ENCODE measurements around the gene TPK1. TPM values are rescaled to one million over a fixed set of nuclear protein-coding genes. Genes with fewer than 3 reads are reported as not detected.
"Not testable (repeated sequence)": the region's sequence is repeated elsewhere in the genome, so short reads cannot be mapped to it uniquely, and the experiment has no call there.

The TPK1 gene
- total and polyA plus RNA-seq, 8 donors: 1.4 to 3.6 (median 2.2) TPM

DNA sequence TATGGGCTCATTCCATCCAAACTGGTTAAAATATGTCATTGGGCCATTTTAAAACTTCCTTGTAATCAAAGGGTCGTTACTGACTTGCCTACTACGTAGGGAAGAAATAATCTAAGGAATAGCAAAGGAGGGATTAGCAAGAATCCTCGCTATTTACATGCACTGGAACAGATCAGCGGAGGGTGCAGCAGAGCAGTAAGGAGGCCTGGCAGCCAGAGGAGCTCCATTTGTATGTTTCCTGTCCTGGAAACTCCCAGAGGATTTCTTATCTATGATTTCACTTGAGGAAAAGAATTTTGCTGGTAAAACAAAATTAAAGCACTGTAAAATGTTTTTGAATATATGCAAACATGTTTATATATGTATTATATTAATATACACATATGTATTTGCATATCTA, 107.3 kb downstream of the TPK1 start:
- Histone ChIP-seq H3K4me3 (no peak overlapping the region), H3K9me3 (no peaks in the 10 kb centered on the region), H3K36me3 (no peaks in the 10 kb centered on the region), H3K27ac (no peak overlapping the region), H3K27me3 (no peaks in the 10 kb centered on the region), H3K4me1 (peaks cover 0 to 4% (median 0%) of the 10 kb centered on the region in 3 donors)
- ATAC-seq (no peak), FAIRE-seq (no peak), DNase-seq (no peak)
- intact Hi-C loops (cut with DNase I): no loop called here
- TF ChIP-seq, protein P1, sequence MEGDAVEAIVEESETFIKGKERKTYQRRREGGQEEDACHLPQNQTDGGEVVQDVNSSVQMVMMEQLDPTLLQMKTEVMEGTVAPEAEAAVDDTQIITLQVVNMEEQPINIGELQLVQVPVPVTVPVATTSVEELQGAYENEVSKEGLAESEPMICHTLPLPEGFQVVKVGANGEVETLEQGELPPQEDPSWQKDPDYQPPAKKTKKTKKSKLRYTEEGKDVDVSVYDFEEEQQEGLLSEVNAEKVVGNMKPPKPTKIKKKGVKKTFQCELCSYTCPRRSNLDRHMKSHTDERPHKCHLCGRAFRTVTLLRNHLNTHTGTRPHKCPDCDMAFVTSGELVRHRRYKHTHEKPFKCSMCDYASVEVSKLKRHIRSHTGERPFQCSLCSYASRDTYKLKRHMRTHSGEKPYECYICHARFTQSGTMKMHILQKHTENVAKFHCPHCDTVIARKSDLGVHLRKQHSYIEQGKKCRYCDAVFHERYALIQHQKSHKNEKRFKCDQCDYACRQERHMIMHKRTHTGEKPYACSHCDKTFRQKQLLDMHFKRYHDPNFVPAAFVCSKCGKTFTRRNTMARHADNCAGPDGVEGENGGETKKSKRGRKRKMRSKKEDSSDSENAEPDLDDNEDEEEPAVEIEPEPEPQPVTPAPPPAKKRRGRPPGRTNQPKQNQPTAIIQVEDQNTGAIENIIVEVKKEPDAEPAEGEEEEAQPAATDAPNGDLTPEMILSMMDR (IDR thresholded peaks at IDR 0.05): no peak
- 74 to 84% methylated on average over 4 of the region's 4 CpGs for WGBS, 2 donors

- H3K36me3 ChIP-seq; intact Hi-C loops (cut with DNase I); FAIRE-seq; H3K27ac ChIP-seq; H3K27me3 ChIP-seq; H3K9me3 ChIP-seq; ATAC-seq; H3K4me3 ChIP-seq; H3K4me1 ChIP-seq; DNase-seq: not testable (repeated sequence)
- WGBS, 2 donors: 87 to 95% methylated on average over 12 of the region's 12 CpGs
Observed at GRCh38 chr7:144726840-144727239, 109.0 kb downstream of the TPK1 start.

DNA sequence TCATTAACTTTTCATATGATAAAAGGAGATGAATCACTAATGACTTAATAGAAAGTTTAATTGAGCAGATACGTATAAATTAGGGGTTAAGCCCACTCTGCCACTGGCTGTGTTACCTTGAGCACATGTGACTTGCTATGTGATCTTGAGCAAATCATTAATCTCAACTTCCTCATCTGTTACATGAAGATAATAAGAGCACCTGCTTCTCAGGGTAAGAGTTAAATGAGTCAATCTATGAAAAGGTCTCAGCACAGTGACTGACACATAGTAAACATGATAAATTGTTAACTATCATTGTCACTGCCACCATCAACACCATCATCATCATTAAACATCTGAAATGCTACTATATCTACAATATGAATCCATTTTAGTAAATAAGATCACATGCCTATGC, 110.8 kb downstream of the TPK1 start:
- Histone ChIP-seq H3K27me3 (no peaks in the 10 kb centered on the region), H3K9me3 (no peaks in the 10 kb centered on the region), H3K36me3 (no peaks in the 10 kb centered on the region), H3K27ac (no peak overlapping the region), H3K4me3 (no peak overlapping the region), H3K4me1 (peaks cover 0 to 3% (median 0%) of the 10 kb centered on the region in 3 donors)
- WGBS, 2 donors: 57 to 60% methylated on average over 1 of the region's 1 CpG
- TF ChIP-seq, protein P1 (IDR thresholded peaks at IDR 0.05): no peak
- FAIRE-seq: no peak
- no peak for ATAC-seq
- DNase-seq: no peak
- intact Hi-C loops (cut with DNase I): no loop called here

GRCh38 chr7:144723301-144723700, 112.6 kb downstream of the TPK1 start:
- H3K27ac ChIP-seq: no peak overlapping the region
- no peak overlapping the region for H3K4me3 ChIP-seq
- no peaks in the 10 kb centered on the region for H3K4me1 ChIP-seq
- H3K9me3 ChIP-seq: no peaks in the 10 kb centered on the region
- H3K27me3 ChIP-seq: no peaks in the 10 kb centered on the region
- DNase-seq (no peak), FAIRE-seq (no peak), ATAC-seq (no peak)
- H3K36me3 ChIP-seq: no peaks in the 10 kb centered on the region
- 74% methylated on average over 4 of the region's 4 CpGs for WGBS, 2 donors
- TF ChIP-seq, protein P1 (IDR thresholded peaks at IDR 0.05): no peak
- intact Hi-C loops (cut with DNase I): no loop called here

GRCh38 chr7:144720710-144721109, 115.1 kb downstream of the TPK1 start:
- no peak overlapping the region for H3K4me3 ChIP-seq
- ATAC-seq: no peak
- no peaks in the 10 kb centered on the region for H3K9me3 ChIP-seq
- H3K4me1 ChIP-seq: no peaks in the 10 kb centered on the region
- H3K36me3 ChIP-seq: no peaks in the 10 kb centered on the region
- WGBS, 2 donors: 79 to 80% methylated on average over 3 of the region's 3 CpGs
- no peak for FAIRE-seq
- no peak for DNase-seq
- TF ChIP-seq, protein P1 (IDR thresholded peaks at IDR 0.05): no peak
- no peak overlapping the region for H3K27ac ChIP-seq
- H3K27me3 ChIP-seq: no peaks in the 10 kb centered on the region
- intact Hi-C loops (cut with DNase I): no loop called here

- 86 to 87% methylated on average over 6 of the region's 6 CpGs for WGBS, 2 donors
- TF ChIP-seq, protein P1 (IDR thresholded peaks at IDR 0.05): no peak
- Histone ChIP-seq H3K27me3 (no peaks in the 10 kb centered on the region), H3K27ac (no peak overlapping the region), H3K9me3 (no peaks in the 10 kb centered on the region), H3K36me3 (no peaks in the 10 kb centered on the region), H3K4me3 (no peak overlapping the region), H3K4me1 (no peaks in the 10 kb centered on the region)
- no peak for ATAC-seq
- DNase-seq: no peak
- FAIRE-seq: no peak
- intact Hi-C loops (cut with DNase I): no loop called here
Observed at GRCh38 chr7:144720149-144720548, 115.7 kb downstream of the TPK1 start.
